ENCODE results near the gene CASP7.
"Not testable (repeated sequence)": the region's sequence is repeated elsewhere in the genome, so short reads cannot be mapped to it uniquely, and the experiment has no call there.

CASP7 gene

DNA sequence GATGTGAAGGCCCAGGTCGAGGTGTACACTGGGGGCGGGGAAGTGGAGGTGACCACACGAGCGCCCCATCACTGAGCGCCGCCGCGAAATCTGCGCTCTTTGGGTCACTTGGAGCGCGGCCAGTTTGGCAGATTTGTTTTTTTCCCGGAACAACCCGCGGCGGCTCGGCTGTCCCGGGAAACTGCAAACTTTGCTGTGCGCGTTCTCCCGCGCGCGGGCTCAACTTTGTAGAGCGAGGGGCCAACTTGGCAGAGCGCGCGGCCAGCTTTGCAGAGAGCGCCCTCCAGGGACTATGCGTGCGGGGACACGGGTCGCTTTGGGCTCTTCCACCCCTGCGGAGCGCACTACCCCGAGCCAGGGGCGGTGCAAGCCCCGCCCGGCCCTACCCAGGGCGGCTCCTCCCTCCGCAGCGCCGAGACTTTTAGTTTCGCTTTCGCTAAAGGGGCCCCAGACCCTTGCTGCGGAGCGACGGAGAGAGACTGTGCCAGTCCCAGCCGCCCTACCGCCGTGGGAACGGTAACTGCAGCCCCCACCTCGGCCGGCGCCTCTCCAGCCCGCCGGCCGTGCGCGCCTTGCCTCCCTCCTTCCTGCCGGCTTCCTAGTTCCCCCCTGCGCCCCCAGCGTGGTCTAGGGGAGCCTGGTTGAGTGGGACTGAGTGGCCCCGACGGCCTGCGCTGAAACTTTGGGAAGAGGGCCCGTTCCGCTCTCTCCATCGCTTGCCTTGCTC is at the start of gene CASP7:
Gene CASP7, plus strand, starts transcription at position 450 of the 727 bp plus-strand sequence. CDS start 17,582 bp downstream, outside the sequence.
- peak; percentile 66 for DNase-seq

- DNase-seq = no peak
Observed at GRCh38 chr10:113630929-113631533, 48.7 kb upstream of the CASP7 start.

- no peak for DNase-seq
Observed at GRCh38 chr10:113631684-113632367, 47.9 kb upstream of the CASP7 start.

- DNase-seq = no peak
Observed at GRCh38 chr10:113639966-113640365, 39.7 kb upstream of the CASP7 start.

DNA sequence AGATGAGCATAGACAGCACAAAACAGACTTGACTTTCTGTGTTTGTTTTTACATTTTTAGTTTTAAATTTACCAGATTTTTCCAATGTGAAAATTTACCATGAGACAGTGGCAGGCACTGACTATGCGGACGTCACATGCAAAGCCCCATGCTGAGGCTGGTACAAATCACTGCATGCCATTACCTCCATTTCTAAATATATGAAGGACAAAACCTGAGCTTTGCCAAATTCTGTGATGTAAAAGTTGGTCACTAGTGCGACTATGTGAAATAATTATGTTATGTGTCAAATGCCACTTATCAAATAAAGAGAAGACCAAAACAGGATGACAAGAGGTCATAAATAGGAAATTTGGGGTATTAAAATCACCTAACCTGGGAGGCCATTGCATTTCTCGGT is 38.0 kb upstream of the CASP7 start:
- no peak for DNase-seq

DNA sequence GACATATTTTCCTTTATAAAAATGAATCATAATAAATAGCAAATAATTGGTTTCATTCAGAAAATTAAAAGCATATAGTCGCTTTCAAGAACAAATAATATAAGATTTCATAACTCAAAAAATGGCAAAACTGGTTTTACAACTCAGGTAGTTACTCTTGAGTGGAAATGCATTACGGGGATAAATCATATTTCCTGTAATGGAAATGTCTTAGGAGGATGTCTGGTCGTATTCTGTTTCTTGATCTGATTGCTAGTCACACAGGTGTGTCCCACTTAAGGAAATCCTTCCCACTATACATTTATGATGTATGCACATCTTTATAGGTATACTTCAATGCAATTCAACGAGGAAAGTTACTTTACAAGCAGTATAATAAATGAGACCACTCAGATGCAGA is 36.5 kb upstream of the CASP7 start:
- no peak for DNase-seq

GRCh38 chr10:113644185-113645120 is 35.3 kb upstream of the CASP7 start:
- DNase-seq = no peak

- no peak for DNase-seq
Observed at GRCh38 chr10:113646336-113647201, 33.1 kb upstream of the CASP7 start.

GRCh38 chr10:113647812-113648211 is 31.9 kb upstream of the CASP7 start:
- no peak for DNase-seq

DNA sequence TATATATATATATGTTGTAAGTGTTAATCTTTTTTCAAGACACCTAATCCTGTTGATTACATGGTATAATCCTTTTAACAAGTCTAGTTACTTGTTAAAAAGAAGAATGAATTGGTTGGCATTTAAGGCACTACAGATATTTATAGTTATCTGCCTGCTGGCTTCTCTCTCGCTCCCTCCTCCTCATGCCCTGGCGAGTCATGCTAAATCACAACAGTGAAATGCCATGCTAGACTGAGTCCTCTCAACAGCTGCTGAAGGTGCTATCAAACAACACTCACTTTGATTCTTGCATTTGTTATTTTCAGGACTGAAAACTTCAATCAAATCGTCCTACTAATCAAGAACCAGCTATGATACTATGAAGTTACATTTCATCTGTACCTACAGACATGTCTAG is 31.2 kb upstream of the CASP7 start:
- no peak for DNase-seq

DNA sequence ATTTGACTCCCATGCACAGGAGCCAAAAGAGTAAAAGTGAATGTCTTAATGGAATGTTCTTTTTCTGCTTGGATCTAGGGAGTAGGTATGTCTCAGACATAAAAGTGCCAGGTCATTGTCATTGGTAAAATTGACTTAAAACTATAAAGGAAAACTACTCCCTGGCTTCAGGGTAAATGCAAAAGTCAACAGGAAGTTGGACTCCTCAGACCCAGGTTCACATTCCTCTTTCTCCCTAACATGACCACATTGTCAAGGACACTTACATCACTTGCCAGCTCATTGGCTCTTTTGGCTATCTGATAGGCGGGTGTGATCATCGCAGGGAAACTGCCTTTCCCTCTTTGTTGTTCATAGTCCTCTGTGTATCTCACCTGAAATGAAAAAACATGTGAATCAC is 29.5 kb upstream of the CASP7 start:
- DNase-seq = no peak

- no peak for DNase-seq
Observed at GRCh38 chr10:113651021-113651420, 28.7 kb upstream of the CASP7 start.

GRCh38 chr10:113651898-113652297 is 27.8 kb upstream of the CASP7 start:
- no peak for DNase-seq

DNA sequence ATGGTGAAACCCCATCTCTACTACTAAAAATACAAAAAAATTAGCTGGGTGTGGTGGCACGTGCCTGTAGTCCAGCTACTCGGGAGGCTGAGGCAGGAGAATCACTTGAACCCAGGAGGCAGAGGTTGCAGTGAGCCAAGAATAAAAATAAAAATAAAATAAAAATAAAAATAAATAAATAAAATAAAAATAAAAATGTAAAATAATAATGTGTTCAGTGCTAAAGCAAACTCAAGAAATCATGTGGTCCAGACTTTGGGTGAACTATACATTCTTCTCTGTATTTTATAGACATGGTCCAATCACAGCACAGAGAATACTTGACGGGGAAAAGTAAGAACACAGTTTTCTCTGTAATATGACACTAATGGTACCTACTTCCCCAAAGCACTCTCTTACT is 27.3 kb upstream of the CASP7 start:
- not testable (repeated sequence) for DNase-seq

GRCh38 chr10:113656896-113657295 is 22.8 kb upstream of the CASP7 start:
- DNase-seq = no peak

GRCh38 chr10:113657544-113657943 is 22.2 kb upstream of the CASP7 start:
- no peak for DNase-seq

DNA sequence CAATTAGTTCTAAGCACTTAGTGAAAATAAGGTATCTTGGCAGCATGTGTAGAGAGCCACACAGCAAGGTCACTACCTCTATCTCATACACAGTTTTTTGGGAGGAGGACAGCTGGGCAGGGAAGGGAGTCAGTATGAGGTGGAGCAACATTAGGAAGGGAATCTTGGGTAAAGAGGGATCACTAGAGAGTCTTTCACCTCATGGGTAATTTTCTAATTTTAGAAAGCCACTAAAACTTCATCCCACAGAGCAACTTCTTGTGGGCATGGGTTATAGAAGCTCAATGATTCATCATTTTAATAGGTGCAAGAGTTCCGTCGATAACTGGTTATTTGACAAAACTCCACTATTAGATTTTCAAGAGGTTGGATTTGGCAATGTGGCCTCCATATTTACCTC is 18.4 kb upstream of the CASP7 start:
- no peak for DNase-seq

DNA sequence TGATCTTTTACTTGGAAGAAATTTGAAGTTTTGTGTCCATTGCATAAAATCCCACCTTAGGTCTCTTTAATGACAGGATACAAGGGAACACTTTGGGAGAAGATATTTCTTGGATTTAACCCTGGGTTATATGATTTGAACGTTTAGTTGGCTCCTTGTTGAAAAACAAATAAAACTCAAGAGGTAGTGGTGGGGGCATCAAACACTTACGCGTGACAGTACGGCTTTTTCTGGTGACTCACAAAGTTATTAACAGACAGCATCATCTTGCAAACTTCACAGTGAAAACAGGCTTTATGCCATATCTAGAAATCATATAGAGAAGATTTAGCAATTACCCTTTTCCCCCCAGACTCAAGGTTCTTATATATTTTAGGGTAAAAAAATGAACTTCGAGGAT is 16.6 kb upstream of the CASP7 start:
- no peak for DNase-seq

DNA sequence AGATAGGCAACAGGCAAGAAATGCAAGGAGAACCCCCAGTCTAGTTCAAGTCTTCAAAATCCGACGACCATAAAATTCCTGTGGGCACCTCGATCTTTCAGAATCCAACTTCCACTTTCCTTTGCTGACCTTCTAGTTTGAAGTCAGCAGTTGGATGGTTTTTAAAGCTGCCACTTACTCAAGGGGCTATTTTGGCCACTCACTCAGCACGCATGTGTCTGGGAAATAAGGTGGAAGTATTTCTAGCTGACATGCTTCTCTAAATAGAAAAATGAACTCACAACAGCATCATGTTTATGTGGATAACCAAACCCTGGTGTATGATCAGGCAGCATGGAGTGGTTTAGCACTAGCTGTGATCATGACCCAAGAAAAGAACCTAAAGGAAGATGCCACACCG is 15.8 kb upstream of the CASP7 start, which contains the start of gene NRAP:
Gene NRAP, minus strand, starts transcription at position 134 of the 400 bp plus-strand sequence. CDS start 159 bp downstream, outside the sequence.
- no peak for DNase-seq

GRCh38 chr10:113665352-113665751 is 14.4 kb upstream of the CASP7 start:
- no peak for DNase-seq

DNA sequence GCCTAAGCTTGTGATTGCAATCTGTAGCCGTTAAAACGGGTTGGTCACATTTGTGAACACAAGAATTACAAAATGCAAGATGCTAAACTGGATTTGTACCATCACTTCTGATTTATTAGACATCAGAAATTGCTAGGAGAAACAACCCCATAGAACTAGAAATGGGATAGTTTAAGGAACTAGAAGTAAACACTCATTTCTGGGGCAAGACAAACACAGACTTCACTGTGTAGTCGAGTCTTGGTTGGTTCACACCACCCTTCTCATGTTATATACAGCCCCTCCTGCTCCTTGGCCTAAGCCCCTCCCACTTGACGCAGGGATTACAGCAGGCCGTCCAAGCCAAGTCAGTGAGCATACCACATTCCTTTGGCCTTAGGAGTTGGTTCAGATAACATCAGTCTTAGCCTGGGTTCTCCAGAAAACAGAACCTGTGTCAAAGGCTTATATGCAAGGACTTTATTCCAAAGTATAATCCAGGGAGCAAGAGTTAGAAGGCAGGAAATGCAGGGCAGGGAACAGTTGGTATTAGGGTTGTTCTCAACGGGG is 13.8 kb upstream of the CASP7 start:
- no peak for DNase-seq

All from GOT3 (cell line).